Prostate gland (tissue), 2 donors: ENCODE data around the gene ABL2. TPM values are rescaled to one million over a fixed set of nuclear protein-coding genes. Genes with fewer than 3 reads are reported as not detected.

Source experiments
- DNase-seq: peaks from one replicate; pipeline ENCODE4 v3.0.0-alpha.2; 2019; ENCODE audit warnings: low spot score
- H3K27ac ChIP-seq, 2 donors: fragments of 200-600 bp; sonication (generic); 2 replicates each; pipeline ENCODE4 v1.5.1; 2017 to 2019
- H3K27me3 ChIP-seq: fragments of 200-600 bp; sonication (generic); replicated peaks from 2 replicates; pipeline ENCODE4 v1.5.1; 2019; ENCODE audit not compliant: insufficient read depth
- H3K36me3 ChIP-seq, 2 donors: fragments of 200-600 bp; sonication (generic); 1 replicate in 1 of 2; 2 replicates in 1 of 2; pipeline versions ENCODE4 v1.5.1 to v1.8.1; 2017 to 2019
- H3K4me1 ChIP-seq: fragments of 200-600 bp; sonication (generic); replicated peaks from 2 replicates; pipeline ENCODE4 v1.5.1; 2019
- H3K4me3 ChIP-seq, 2 donors: fragments of 200-600 bp; sonication (generic); 2 replicates each; pipeline ENCODE4 v1.5.1; 2017 to 2019
- H3K9me3 ChIP-seq: fragments of 200-600 bp; sonication (generic); 2 replicates; pipeline ENCODE4 v1.5.1; 2017
- POLR2A ChIP-seq: fragments of 450-650 bp; IDR thresholded peaks from one replicate; pipeline ENCODE4 v1.6.1; 2016; ENCODE audit warnings: antibody characterized with exemption, mild to moderate bottlenecking
- POLR2AphosphoS5 ChIP-seq: sonication (generic); formaldehyde crosslinking; IDR thresholded peaks from one replicate; pipeline ENCODE4 v1.6.1; 2017; ENCODE audit warnings: antibody characterized with exemption
- WGBS: methylation state at CpG from one replicate; pipeline ENCODE4 v1.1.5; 2018; 5-methylcytosine and 5-hydroxymethylcytosine counted together
- intact Hi-C: fragments of 100-400 bp; cut with DNase I; formaldehyde crosslinking; loops from one replicate; pipeline ENCODE4 v1.14.2; 2022
- total RNA-seq, 2 donors: library from RNA; depleted of rRNA; stranded (reverse); fragments of >200 nt; gene quantifications; one replicate each; pipeline ENCODE4 v1.1.0, GENCODE V29; 2016
- TF ChIP-seq, protein P1 (sequence below), 4 experiments: fragments of 200-600 bp in 2 of 4; fragments of 450-650 bp in 2 of 4; sonication (generic) in 2 of 4; IDR thresholded peaks; 1 replicate in 3 of 4; 2 replicates in 1 of 4; pipeline ENCODE4 v1.5.1; 2016 to 2019; ENCODE audit warnings: antibody characterized with exemption in 4 of 4, mild to moderate bottlenecking in 2 of 4, moderate library complexity in 2 of 4

ABL2 gene
- total RNA-seq, 2 donors from 2014 or later: 12.1 to 18.4 TPM

DNA sequence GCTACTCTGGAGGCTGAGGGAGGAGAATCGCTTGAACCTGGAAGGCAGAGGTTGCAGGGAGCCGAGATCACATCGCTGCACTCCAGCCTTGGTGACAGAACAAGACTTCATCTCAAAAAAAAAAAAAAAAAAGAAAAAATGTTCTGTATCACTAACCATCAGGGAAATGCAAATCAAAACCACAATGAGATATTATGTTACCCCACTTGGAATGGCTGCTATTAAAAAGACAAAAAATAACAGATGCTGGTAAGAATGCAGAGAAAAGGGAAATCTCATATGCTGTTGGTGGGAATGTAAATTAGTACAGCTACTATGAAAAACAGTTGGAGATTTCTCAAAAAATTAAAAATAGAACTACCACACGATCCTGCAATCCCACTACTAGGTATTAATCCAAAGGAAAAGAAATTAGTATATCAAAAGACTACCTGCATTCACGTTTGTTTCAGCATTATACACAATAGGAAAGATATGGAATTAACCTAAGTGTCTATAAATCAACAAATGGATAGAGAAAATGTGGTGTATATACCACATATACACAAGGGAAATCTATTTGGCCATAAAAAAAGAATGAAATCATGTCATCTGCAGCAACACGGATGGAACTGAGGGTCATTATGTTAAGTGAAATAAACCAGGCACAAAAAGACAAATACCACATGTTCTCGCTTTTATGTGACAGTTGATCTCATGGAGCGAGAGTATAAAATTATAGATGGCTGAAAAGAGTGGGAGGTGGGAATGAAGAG lies 62.6 kb downstream of the ABL2 start:
- 63% methylated on average over 8 of the region's 8 CpGs for WGBS
- no peak overlapping the region for H3K27ac ChIP-seq
- no peaks in the 10 kb centered on the region for H3K27me3 ChIP-seq
- H3K9me3 ChIP-seq: no peaks in the 10 kb centered on the region
- no peaks in the 10 kb centered on the region for H3K4me1 ChIP-seq
- no peak overlapping the region for H3K4me3 ChIP-seq
- no peak for TF ChIP-seq POLR2AphosphoS5
- no peak for DNase-seq
- no peaks in the 10 kb centered on the region for H3K36me3 ChIP-seq
- intact Hi-C loops: no loop called here

DNA sequence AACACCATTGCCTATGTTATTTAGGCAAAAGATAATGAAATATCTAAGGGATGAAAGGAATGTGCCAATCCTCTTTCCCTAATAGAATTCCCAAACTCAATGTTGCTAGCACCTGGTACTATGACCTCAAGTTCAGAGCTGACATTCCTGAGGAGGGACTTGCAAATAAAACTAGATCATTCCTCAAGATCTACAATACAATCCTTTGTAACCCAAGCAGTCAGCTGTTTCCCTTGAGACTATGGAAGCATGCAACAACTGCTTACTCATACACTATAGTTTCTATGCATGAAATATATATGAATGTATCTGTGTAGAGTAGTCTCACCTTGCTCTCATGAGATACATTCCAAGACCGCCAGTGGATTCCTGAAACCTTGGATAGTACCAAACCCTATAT lies 65.0 kb downstream of the ABL2 start:
- intact Hi-C loops: no loop called here
- Histone ChIP-seq H3K4me3 (no peak overlapping the region), H3K27me3 (no peaks in the 10 kb centered on the region), H3K36me3 (no peaks in the 10 kb centered on the region), H3K27ac (no peak overlapping the region), H3K4me1 (no peaks in the 10 kb centered on the region), H3K9me3 (no peaks in the 10 kb centered on the region)
- TF ChIP-seq, protein P1, sequence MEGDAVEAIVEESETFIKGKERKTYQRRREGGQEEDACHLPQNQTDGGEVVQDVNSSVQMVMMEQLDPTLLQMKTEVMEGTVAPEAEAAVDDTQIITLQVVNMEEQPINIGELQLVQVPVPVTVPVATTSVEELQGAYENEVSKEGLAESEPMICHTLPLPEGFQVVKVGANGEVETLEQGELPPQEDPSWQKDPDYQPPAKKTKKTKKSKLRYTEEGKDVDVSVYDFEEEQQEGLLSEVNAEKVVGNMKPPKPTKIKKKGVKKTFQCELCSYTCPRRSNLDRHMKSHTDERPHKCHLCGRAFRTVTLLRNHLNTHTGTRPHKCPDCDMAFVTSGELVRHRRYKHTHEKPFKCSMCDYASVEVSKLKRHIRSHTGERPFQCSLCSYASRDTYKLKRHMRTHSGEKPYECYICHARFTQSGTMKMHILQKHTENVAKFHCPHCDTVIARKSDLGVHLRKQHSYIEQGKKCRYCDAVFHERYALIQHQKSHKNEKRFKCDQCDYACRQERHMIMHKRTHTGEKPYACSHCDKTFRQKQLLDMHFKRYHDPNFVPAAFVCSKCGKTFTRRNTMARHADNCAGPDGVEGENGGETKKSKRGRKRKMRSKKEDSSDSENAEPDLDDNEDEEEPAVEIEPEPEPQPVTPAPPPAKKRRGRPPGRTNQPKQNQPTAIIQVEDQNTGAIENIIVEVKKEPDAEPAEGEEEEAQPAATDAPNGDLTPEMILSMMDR (IDR thresholded peaks at IDR 0.05): no peak
- TF ChIP-seq POLR2AphosphoS5 (no peak), POLR2A (no peak)
- DNase-seq: no peak
- 98% methylated on average over 1 of the region's 1 CpG for WGBS

DNA sequence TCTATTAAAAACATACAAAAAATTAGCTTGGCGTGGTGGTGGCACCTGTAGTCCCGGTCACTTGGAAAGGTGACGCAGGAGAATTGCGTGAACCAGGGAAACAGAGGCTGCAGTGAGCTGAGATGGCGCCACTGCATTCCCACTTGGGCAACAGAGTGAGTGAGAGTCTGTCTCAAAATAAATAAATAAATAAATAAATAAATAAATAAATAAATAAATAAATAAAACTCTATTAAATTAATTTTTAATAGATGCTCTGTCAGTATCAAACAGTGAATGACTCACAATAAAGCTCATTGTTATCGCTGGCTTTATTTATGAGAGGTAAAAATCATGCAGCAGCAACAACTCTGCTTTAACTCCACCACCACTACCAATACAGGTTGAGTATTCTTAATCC lies 72.8 kb downstream of the ABL2 start:
- Histone ChIP-seq H3K27me3 (no peaks in the 10 kb centered on the region), H3K36me3 (no peaks in the 10 kb centered on the region), H3K9me3 (no peaks in the 10 kb centered on the region), H3K4me1 (no peaks in the 10 kb centered on the region), H3K4me3 (no peak overlapping the region), H3K27ac (no peak overlapping the region)
- no peak for TF ChIP-seq POLR2A
- TF ChIP-seq, protein P1 (IDR thresholded peaks at IDR 0.05): no peak
- no peak for TF ChIP-seq POLR2AphosphoS5
- 97% methylated on average over 6 of the region's 6 CpGs for WGBS
- no peak for DNase-seq
- intact Hi-C loops: no loop called here

DNA sequence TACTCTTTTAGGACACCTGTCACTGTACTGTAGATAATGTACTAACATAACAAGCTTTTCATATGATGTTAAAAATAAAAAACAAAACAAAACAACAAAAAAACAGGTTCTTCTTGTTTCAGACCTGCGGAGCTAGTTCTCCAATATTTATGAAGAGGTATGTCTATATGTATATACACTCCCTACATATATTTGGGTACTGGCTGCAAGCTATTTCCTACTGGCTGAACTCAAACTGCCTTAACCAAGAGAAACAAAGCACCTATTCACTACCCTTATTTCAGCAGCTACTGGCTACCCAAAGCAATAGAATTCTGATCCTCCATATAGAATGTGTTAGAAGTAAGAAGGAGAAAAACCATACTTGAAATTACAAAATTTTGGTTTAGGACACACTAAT lies 73.5 kb downstream of the ABL2 start:
- H3K36me3 ChIP-seq: no peaks in the 10 kb centered on the region
- H3K4me1 ChIP-seq: no peaks in the 10 kb centered on the region
- H3K9me3 ChIP-seq: no peaks in the 10 kb centered on the region
- H3K27ac ChIP-seq: no peak overlapping the region
- TF ChIP-seq POLR2AphosphoS5 (no peak), POLR2A (no peak)
- TF ChIP-seq, protein P1 (IDR thresholded peaks at IDR 0.05): no peak
- WGBS: 43% methylated on average over 1 of the region's 1 CpG
- DNase-seq: no peak
- no peaks in the 10 kb centered on the region for H3K27me3 ChIP-seq
- intact Hi-C loops: no loop called here
- H3K4me3 ChIP-seq: no peak overlapping the region

DNA sequence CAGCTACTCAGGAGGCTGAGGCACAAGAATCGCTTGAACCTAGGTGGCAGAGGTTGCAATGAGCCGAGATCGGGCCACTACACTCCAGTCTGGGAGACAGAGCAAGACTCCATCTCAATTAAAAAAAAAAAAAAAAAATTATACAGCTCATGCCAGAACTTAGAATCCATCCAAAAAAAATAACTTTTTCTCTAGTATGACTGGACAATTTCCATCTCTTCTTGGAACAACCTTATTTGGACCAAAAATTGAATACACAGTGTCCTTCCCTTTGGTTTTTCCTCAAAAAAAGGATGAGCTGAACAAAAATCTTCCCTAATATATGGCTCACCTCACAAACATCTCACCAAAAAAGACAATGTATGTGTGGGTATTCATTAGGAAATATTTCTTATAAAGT lies 73.9 kb downstream of the ABL2 start:
- Histone ChIP-seq H3K36me3 (no peaks in the 10 kb centered on the region), H3K4me1 (no peaks in the 10 kb centered on the region), H3K4me3 (no peak overlapping the region), H3K27ac (no peak overlapping the region), H3K9me3 (no peaks in the 10 kb centered on the region), H3K27me3 (no peaks in the 10 kb centered on the region)
- no peak for DNase-seq
- TF ChIP-seq, protein P1 (IDR thresholded peaks at IDR 0.05): no peak
- no peak for TF ChIP-seq POLR2AphosphoS5
- no peak for TF ChIP-seq POLR2A
- intact Hi-C loops: no loop called here
- 76% methylated on average over 3 of the region's 3 CpGs for WGBS
